OCI-LY1 (cell line): ENCODE data around the gene EEFSEC.

Experiments
- EZH2 ChIP-seq: fragments of 200-600 bp; sonication (generic), shearing (Covaris generic); IDR thresholded peaks from 2 replicates; pipeline ENCODE4 v1.8.0; 2017; ENCODE audit warnings: borderline replicate concordance, mixed run types, mild to moderate bottlenecking, antibody characterized with exemption, low read length, moderate library complexity, mixed read lengths
- TF ChIP-seq, protein P1 (sequence below): fragments of 200-600 bp; sonication (generic), shearing (Covaris generic); IDR thresholded peaks from 2 replicates; pipeline ENCODE4 v1.5.1; 2017; ENCODE audit warnings: mild to moderate bottlenecking, antibody characterized with exemption, low read length, moderate library complexity, mixed read lengths

DNA sequence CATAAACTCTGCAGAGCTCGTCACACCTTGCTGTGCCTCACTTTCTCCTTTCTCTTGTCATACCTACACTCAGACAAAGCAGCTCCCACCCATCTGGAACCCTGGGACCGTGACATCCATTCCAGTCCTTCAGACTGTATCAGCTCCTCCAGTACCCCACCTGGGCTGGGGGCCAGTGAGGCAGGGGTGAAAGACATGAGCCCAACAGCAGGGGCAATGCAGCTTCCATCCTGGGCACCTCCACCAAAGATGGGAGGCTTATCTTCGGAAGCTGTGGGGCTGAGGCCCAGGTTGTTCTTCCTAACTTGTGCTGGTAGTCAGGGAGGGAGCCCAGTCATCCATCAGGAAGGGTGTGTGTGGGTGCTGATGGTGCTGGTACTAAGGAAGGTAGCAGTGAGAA is 109.2 kb downstream of the EEFSEC start:
- TF ChIP-seq, protein P1, sequence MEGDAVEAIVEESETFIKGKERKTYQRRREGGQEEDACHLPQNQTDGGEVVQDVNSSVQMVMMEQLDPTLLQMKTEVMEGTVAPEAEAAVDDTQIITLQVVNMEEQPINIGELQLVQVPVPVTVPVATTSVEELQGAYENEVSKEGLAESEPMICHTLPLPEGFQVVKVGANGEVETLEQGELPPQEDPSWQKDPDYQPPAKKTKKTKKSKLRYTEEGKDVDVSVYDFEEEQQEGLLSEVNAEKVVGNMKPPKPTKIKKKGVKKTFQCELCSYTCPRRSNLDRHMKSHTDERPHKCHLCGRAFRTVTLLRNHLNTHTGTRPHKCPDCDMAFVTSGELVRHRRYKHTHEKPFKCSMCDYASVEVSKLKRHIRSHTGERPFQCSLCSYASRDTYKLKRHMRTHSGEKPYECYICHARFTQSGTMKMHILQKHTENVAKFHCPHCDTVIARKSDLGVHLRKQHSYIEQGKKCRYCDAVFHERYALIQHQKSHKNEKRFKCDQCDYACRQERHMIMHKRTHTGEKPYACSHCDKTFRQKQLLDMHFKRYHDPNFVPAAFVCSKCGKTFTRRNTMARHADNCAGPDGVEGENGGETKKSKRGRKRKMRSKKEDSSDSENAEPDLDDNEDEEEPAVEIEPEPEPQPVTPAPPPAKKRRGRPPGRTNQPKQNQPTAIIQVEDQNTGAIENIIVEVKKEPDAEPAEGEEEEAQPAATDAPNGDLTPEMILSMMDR: no peak
- TF ChIP-seq EZH2: no peak
